Epithelial cell of proximal tubule (primary cell): ENCODE measurements around the gene SEC11C. TPM values are rescaled to one million over a fixed set of nuclear protein-coding genes. Genes with fewer than 3 reads are reported as not detected.

ENCODE experiments used
- DNase-seq: peaks from one replicate; pipeline ENCODE4 v3.0.0-alpha.2; 2011; ENCODE audit warnings: low read depth
- H3K4me3 ChIP-seq: 2 replicates; pipeline ENCODE4 v1.5.1; 2011; ENCODE audit warnings: low read depth, mild to moderate bottlenecking, low read length
- total RNA-seq: library from RNA; depleted of rRNA; stranded (reverse); fragments of >200 nt; gene quantifications from 2 replicates; pipeline ENCODE4 v1.2.3, GENCODE V29; 2015
- TF ChIP-seq, protein P1 (sequence below): conservative IDR thresholded peaks from 2 replicates; pipeline ENCODE4 v1.5.1; 2012; ENCODE audit warnings: low read depth, mild to moderate bottlenecking, low read length

SEC11C gene
- total RNA-seq, 1 donor from 2014 or later, result 37.6 TPM

DNA sequence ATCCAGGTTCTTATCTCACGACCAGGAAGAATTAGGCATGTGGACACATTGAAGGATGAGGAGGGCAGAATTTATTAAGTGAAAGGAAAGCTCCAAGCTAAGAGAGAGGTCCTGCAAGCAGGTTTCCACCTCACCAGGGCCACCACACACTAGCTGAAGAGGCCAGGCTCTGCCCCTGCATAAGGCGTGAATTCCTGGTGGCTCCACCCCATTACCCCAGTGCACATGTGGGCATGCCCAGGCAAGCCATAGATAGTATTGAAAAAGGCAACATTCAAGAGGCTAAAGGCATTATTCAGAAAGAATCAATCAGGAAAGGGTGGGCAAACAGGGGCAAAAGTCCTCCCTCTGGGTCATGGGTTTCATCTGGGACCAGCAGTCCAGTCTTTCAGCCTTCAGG is 49.3 kb downstream of the SEC11C start:
- no peak overlapping the region for H3K4me3 ChIP-seq
- no peak for DNase-seq
- TF ChIP-seq, protein P1, sequence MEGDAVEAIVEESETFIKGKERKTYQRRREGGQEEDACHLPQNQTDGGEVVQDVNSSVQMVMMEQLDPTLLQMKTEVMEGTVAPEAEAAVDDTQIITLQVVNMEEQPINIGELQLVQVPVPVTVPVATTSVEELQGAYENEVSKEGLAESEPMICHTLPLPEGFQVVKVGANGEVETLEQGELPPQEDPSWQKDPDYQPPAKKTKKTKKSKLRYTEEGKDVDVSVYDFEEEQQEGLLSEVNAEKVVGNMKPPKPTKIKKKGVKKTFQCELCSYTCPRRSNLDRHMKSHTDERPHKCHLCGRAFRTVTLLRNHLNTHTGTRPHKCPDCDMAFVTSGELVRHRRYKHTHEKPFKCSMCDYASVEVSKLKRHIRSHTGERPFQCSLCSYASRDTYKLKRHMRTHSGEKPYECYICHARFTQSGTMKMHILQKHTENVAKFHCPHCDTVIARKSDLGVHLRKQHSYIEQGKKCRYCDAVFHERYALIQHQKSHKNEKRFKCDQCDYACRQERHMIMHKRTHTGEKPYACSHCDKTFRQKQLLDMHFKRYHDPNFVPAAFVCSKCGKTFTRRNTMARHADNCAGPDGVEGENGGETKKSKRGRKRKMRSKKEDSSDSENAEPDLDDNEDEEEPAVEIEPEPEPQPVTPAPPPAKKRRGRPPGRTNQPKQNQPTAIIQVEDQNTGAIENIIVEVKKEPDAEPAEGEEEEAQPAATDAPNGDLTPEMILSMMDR, result no peak

DNA sequence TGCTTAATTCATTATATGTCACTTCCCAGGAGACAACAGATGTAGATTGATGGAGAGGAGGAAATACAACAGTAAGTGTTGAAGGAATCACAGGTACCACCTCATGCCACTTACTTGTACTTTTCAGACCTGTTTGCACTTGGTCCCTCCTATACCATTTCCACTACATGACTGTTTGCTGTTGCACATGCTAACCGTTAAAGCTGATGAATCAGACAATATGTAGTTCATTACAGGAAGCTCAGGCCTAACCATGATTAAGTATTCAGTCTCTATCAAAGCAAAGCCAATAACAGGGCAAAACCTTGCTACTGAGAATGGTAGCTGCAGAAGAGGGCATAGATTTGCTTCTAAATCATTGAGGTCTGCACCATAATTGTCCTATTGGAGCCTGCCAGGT is 50.1 kb downstream of the SEC11C start:
- TF ChIP-seq, protein P1, result no peak
- no peak for DNase-seq
- H3K4me3 ChIP-seq, result no peak overlapping the region

DNA sequence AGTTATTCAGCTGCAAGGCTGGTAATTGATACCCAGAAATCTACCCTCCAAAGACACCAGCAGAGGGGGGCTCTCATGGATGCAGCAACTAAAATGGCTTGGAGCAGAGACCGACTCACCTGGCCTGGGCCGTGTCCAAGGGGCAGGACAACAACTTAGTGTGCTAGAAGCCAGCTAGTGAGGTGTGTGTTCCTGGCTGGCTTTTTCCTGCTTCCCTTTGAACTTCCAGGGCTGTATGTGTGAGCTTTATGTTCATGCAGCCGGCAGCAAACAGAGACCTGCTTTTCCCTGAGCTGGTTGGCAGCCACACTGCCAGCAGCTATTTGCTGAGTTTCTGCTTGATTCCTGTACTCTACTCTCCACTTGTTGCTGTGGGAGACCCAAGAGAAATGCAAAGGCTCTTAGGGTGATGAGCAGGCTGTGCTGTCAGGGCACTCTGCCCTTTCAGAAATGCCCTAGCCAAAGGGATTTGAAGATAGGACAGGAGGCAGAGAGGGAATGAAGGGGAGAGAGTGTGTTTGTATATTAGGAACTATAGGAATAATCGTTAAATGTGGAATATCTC is 56.6 kb downstream of the SEC11C start:
- no peak for DNase-seq
- TF ChIP-seq, protein P1, result no peak
- H3K4me3 ChIP-seq, result no peak overlapping the region

DNA sequence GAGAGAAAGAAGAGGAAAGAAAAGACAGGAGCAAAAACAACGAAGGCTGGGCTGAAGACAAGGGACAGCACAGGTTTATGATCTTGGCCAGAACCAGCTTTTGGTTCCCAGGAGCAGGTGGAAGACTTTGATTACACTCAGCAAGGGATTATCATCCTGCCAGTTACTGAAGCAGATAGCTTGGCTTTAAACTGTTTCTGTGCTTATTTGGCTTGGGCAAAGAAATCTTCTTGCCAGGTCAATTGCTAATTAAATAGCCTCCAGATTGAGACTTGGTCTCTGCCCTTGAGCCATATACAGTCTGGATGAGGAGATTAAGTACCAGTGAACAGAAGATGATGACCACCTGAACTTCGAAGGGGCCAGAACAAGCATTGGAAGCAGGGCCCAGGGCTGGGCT is 58.0 kb downstream of the SEC11C start:
- H3K4me3 ChIP-seq, result no peak overlapping the region
- DNase-seq, result no peak
- TF ChIP-seq, protein P1, result no peak

DNA sequence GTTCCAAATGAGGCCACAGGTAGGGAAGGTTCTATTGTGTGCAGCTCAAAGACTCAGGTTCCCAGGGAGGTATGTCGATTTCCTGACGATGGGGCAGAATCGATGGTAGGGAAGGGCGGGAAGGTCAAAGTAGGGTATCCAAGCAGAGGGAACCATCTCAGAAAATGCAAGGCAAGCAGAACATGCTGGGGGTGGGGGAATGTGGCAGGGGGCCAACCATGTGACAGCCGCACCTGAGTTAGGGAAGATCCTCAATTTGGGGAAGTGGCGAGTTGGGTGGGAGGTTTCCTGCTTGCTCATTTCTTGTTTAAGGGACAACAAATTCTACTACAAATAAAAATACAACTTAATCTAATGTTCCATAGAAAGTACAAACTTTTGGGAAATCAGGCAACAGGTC is 58.5 kb downstream of the SEC11C start:
- TF ChIP-seq, protein P1, result no peak
- no peak for DNase-seq
- H3K4me3 ChIP-seq, result no peak overlapping the region

DNA sequence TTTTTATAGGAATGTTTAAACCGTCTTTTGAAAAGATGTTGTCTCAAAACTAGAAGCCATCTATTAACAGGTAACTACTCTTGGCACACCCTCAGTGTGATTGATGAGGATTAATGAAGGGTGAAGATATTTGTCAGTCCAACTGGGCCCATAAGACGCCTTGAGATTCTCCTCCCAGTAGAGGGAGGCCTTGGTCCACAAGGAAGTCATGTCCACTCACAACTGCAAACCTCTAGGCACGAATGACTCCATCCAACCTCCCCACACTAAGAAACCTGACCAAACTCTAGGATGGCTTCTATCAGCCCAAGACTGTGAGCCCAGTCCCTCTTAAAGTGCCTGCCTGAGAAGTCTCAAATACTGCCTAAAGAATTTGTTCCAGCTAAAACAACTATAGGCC is 61.1 kb downstream of the SEC11C start:
- TF ChIP-seq, protein P1, result peak; percentile 32
- DNase-seq, result no peak
- no peak overlapping the region for H3K4me3 ChIP-seq

DNA sequence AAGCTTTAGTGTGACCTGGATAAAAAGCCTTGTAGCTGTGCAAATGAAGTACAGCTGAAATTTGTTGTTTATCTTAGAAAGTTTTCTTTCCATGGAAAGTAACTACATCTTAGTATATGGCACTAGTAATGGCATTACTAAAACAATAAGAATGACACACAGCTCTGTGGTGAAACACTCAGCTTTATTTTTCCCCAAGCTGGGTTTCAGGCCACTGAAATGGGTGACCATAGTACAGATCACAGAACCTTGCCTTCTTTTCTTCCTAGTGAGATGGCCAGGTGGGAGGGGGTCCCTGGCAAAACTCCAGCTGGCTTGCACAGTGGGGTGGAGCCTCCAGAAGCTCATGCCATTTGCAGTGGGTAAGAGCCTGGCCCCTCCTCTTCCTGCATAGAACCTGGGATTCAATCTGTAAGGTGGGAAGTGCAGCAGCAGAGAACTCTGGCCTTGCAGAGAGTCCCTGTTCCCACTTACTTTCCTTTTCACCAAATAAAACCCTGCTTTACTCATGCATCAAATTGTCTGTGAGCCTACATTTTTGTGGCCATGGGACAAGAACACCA is 62.7 kb downstream of the SEC11C start:
- DNase-seq, result no peak
- H3K4me3 ChIP-seq, result no peak overlapping the region
- TF ChIP-seq, protein P1, result no peak
